ENCODE data around the gene DTD1.

- no peak for TF ChIP-seq CTCF (conservative IDR thresholded peaks at IDR 0.05; ENCODE audit: low read depth, low read length)
- no peak for TF ChIP-seq EZH2 (IDR thresholded peaks at IDR 0.05; ENCODE audit: borderline replicate concordance, low read depth, low read length, poor library complexity, severe bottlenecking)
Observed at GRCh38 chr20:18740726-18741125, 152.9 kb downstream of the DTD1 start.

All from A673 (cell line).